Ovary (tissue), 3 donors: ENCODE measurements around the gene PAFAH1B2.

Experiments used
- EP300 ChIP-seq: sonication (generic); formaldehyde crosslinking; IDR thresholded peaks from one replicate; pipeline ENCODE4 v1.6.1; 2017; ENCODE audit warnings: antibody characterized with exemption
- TF ChIP-seq, protein P1 (sequence below), 3 donors: fragments of 450-650 bp in 2 of 3; fragments of 200-600 bp in 1 of 3; IDR thresholded peaks; one replicate each; pipeline versions ENCODE4 v1.5.1 to v1.8.0; 2016 to 2022; ENCODE audit warnings: antibody characterized with exemption in 3 of 3, mild to moderate bottlenecking in 1 of 3
- donor health status: DM: no; HTN: no; CAD: no.

DNA sequence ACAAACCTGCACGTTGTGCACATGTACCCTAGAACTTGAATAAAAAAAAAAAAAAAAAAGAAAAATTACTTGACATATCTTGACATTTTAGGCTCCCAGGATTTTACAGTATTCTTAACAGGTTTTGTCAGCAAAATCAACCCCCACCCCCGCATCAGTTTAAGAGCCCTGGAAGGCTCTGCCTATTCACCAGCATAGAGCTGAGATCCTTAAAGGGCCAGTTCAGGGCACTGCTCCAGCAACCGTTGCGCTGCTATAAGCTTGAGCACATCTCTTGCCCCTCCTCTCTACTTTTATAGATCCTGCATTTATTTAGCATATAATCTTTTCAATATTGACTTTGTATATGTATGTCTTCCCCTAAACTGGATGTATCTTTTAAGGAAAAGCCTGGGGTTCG, 697 bp upstream of the PAFAH1B2 start:
- TF ChIP-seq EP300 = no peak
- TF ChIP-seq, protein P1, sequence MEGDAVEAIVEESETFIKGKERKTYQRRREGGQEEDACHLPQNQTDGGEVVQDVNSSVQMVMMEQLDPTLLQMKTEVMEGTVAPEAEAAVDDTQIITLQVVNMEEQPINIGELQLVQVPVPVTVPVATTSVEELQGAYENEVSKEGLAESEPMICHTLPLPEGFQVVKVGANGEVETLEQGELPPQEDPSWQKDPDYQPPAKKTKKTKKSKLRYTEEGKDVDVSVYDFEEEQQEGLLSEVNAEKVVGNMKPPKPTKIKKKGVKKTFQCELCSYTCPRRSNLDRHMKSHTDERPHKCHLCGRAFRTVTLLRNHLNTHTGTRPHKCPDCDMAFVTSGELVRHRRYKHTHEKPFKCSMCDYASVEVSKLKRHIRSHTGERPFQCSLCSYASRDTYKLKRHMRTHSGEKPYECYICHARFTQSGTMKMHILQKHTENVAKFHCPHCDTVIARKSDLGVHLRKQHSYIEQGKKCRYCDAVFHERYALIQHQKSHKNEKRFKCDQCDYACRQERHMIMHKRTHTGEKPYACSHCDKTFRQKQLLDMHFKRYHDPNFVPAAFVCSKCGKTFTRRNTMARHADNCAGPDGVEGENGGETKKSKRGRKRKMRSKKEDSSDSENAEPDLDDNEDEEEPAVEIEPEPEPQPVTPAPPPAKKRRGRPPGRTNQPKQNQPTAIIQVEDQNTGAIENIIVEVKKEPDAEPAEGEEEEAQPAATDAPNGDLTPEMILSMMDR (IDR thresholded peaks at IDR 0.05) = no peak
